ENCODE data around the gene CES2.
"Not testable (repeated sequence)": the region's sequence is repeated elsewhere in the genome, so short reads cannot be mapped to it uniquely, and the experiment has no call there.

Gene CES2

GRCh38 chr16:66932076-66932475 is 3.2 kb upstream of the CES2 start:
- peak overlapping the region; percentile 97 for H3K4me3 Mint-ChIP-seq
- peak overlapping the region; percentile 32 for H3K27ac Mint-ChIP-seq
- peaks cover 24% of the 10 kb centered on the region for H3K36me3 Mint-ChIP-seq (ENCODE audit: low read depth)
- H3K4me1 Mint-ChIP-seq (ENCODE audit: low read depth): peaks cover 38% of the 10 kb centered on the region
- H3K27me3 Mint-ChIP-seq (ENCODE audit: low read depth): no peaks in the 10 kb centered on the region
- no peaks in the 10 kb centered on the region for H3K9me3 Mint-ChIP-seq

- H3K27ac Mint-ChIP-seq: peak overlapping the region; percentile 96
- H3K4me1 Mint-ChIP-seq (ENCODE audit: low read depth): peaks cover 35% of the 10 kb centered on the region
- H3K36me3 Mint-ChIP-seq (ENCODE audit: low read depth): peaks cover 24% of the 10 kb centered on the region
- peak overlapping the region; percentile 97 for H3K4me3 Mint-ChIP-seq
- H3K27me3 Mint-ChIP-seq (ENCODE audit: low read depth): no peaks in the 10 kb centered on the region
- H3K9me3 Mint-ChIP-seq: no peaks in the 10 kb centered on the region
Measured at GRCh38 chr16:66933776-66934137, 1.6 kb upstream of the CES2 start.

- Mint-ChIP-seq H3K9me3 (no peaks in the 10 kb centered on the region), H3K4me1 (ENCODE audit: low read depth) (peaks cover 35% of the 10 kb centered on the region), H3K27ac (peak within 1 kb of the TSS; percentile 96), H3K27me3 (ENCODE audit: low read depth) (no peaks in the 10 kb centered on the region), H3K4me3 (peak within 1 kb of the TSS; percentile 97), H3K36me3 (ENCODE audit: low read depth) (peaks cover 24% of the 10 kb centered on the region)
Measured at GRCh38 chr16:66934138-66934838, 1.0 kb upstream of the CES2 start, which contains the start of gene CIAO2B. Gene CIAO2B (minus strand): TSS chr16:66934402. CDS start chr16:66934364, 38 bp downstream.

GRCh38 chr16:66934839-66935313 is 440 bp upstream of the CES2 start:
- not testable (repeated sequence) for H3K27me3 Mint-ChIP-seq (ENCODE audit: low read depth); H3K9me3 Mint-ChIP-seq
- H3K4me3 Mint-ChIP-seq: peak overlapping the region; percentile 97
- H3K27ac Mint-ChIP-seq: peak overlapping the region; percentile 96
- peaks cover 35% of the 10 kb centered on the region for H3K4me1 Mint-ChIP-seq (ENCODE audit: low read depth)
- H3K36me3 Mint-ChIP-seq (ENCODE audit: low read depth): peaks cover 27% of the 10 kb centered on the region

- Mint-ChIP-seq H3K4me1 (ENCODE audit: low read depth) (peaks cover 35% of the 10 kb centered on the region), H3K27ac (peak overlapping the region; percentile 74), H3K27me3 (ENCODE audit: low read depth) (no peaks in the 10 kb centered on the region), H3K9me3 (no peaks in the 10 kb centered on the region), H3K36me3 (ENCODE audit: low read depth) (peaks cover 28% of the 10 kb centered on the region), H3K4me3 (peak overlapping the region; percentile 63)
Measured at GRCh38 chr16:66936462-66936861, 1.1 kb downstream of the CES2 start.

GRCh38 chr16:66936889-66937554 is 1.7 kb downstream of the CES2 start:
- Mint-ChIP-seq H3K4me1 (ENCODE audit: low read depth) (peaks cover 33% of the 10 kb centered on the region), H3K4me3 (peak overlapping the region; percentile 63), H3K36me3 (ENCODE audit: low read depth) (peaks cover 28% of the 10 kb centered on the region)

GRCh38 chr16:66937725-66938337 is 2.5 kb downstream of the CES2 start:
- no peaks in the 10 kb centered on the region for H3K9me3 Mint-ChIP-seq
- H3K4me3 Mint-ChIP-seq: no peak overlapping the region
- H3K27ac Mint-ChIP-seq: peak overlapping the region; percentile 46
- peaks cover 29% of the 10 kb centered on the region for H3K4me1 Mint-ChIP-seq (ENCODE audit: low read depth)
- H3K36me3 Mint-ChIP-seq (ENCODE audit: low read depth): peaks cover 32% of the 10 kb centered on the region
- H3K27me3 Mint-ChIP-seq (ENCODE audit: low read depth): no peaks in the 10 kb centered on the region

More at GRCh38 chr16:66936889-66937554, 1.7 kb downstream of the CES2 start:
- Mint-ChIP-seq H3K9me3 (no peaks in the 10 kb centered on the region), H3K27ac (peak overlapping the region; percentile 74), H3K27me3 (ENCODE audit: low read depth) (no peaks in the 10 kb centered on the region)

GRCh38 chr16:66939366-66939765 is 4.0 kb downstream of the CES2 start:
- H3K36me3 Mint-ChIP-seq (ENCODE audit: low read depth): peaks cover 23% of the 10 kb centered on the region
- no peaks in the 10 kb centered on the region for H3K27me3 Mint-ChIP-seq (ENCODE audit: low read depth)
- peaks cover 19% of the 10 kb centered on the region for H3K4me1 Mint-ChIP-seq (ENCODE audit: low read depth)
- H3K4me3 Mint-ChIP-seq: no peak overlapping the region
- H3K27ac Mint-ChIP-seq: no peak overlapping the region
- H3K9me3 Mint-ChIP-seq: no peaks in the 10 kb centered on the region

- Mint-ChIP-seq H3K4me3 (no peak overlapping the region), H3K4me1 (ENCODE audit: low read depth) (peaks cover 16% of the 10 kb centered on the region), H3K27me3 (ENCODE audit: low read depth) (no peaks in the 10 kb centered on the region), H3K9me3 (no peaks in the 10 kb centered on the region), H3K36me3 (ENCODE audit: low read depth) (peaks cover 23% of the 10 kb centered on the region), H3K27ac (no peak overlapping the region)
Measured at GRCh38 chr16:66940236-66940635, 4.9 kb downstream of the CES2 start.

GRCh38 chr16:66942981-66943380 is 7.7 kb downstream of the CES2 start:
- no peaks in the 10 kb centered on the region for H3K9me3 Mint-ChIP-seq
- H3K27me3 Mint-ChIP-seq (ENCODE audit: low read depth): peaks cover under 1% of the 10 kb centered on the region
- no peak overlapping the region for H3K4me3 Mint-ChIP-seq
- H3K27ac Mint-ChIP-seq: no peak overlapping the region
- peaks cover 17% of the 10 kb centered on the region for H3K36me3 Mint-ChIP-seq (ENCODE audit: low read depth)
- H3K4me1 Mint-ChIP-seq (ENCODE audit: low read depth): peaks cover 8% of the 10 kb centered on the region

GRCh38 chr16:66943426-66944053 is 8.2 kb downstream of the CES2 start:
- Mint-ChIP-seq H3K27ac (no peak overlapping the region), H3K36me3 (ENCODE audit: low read depth) (peaks cover 17% of the 10 kb centered on the region), H3K4me1 (ENCODE audit: low read depth) (peaks cover 12% of the 10 kb centered on the region), H3K9me3 (no peaks in the 10 kb centered on the region), H3K27me3 (ENCODE audit: low read depth) (peaks cover 6% of the 10 kb centered on the region), H3K4me3 (no peak overlapping the region)

GRCh38 chr16:66944054-66944441 is 8.7 kb downstream of the CES2 start:
- H3K27ac Mint-ChIP-seq: no peak overlapping the region

GRCh38 chr16:66944971-66945370 is 9.7 kb downstream of the CES2 start:
- H3K36me3 Mint-ChIP-seq (ENCODE audit: low read depth): peaks cover 14% of the 10 kb centered on the region
- H3K4me1 Mint-ChIP-seq (ENCODE audit: low read depth): peaks cover 12% of the 10 kb centered on the region
- not testable (repeated sequence) for H3K27ac Mint-ChIP-seq, H3K4me3 Mint-ChIP-seq, H3K9me3 Mint-ChIP-seq
- H3K27me3 Mint-ChIP-seq (ENCODE audit: low read depth): peaks cover 19% of the 10 kb centered on the region

More at GRCh38 chr16:66944054-66944441, 8.7 kb downstream of the CES2 start:
- Mint-ChIP-seq H3K27me3 (ENCODE audit: low read depth) (peaks cover 10% of the 10 kb centered on the region), H3K4me1 (ENCODE audit: low read depth) (peaks cover 12% of the 10 kb centered on the region), H3K4me3 (no peak overlapping the region), H3K36me3 (ENCODE audit: low read depth) (peaks cover 17% of the 10 kb centered on the region), H3K9me3 (no peaks in the 10 kb centered on the region)

GRCh38 chr16:66945939-66946338 is 10.6 kb downstream of the CES2 start:
- Mint-ChIP-seq H3K36me3 (ENCODE audit: low read depth) (peaks cover 14% of the 10 kb centered on the region), H3K4me1 (ENCODE audit: low read depth) (peaks cover 16% of the 10 kb centered on the region), H3K27ac (no peak overlapping the region), H3K4me3 (no peak overlapping the region), H3K27me3 (ENCODE audit: low read depth) (peaks cover 25% of the 10 kb centered on the region), H3K9me3 (no peaks in the 10 kb centered on the region)
